CD1c-positive myeloid dendritic cell (primary cell): ENCODE results near the gene KIF25.

Experiments
- DNase-seq: peaks from one replicate; pipeline ENCODE4 v3.0.0-alpha.2; 2016; ENCODE audit errors: extremely low spot score

KIF25 gene

GRCh38 chr6:167997642-167998041, at the start of gene KIF25:
KIF25 (plus strand) TSS chr6:167997671; CDS start chr6:168029586, 31,915 bp downstream.
- no peak for DNase-seq

- DNase-seq, result no peak
Observed at GRCh38 chr6:167947716-167948115, 49.8 kb upstream of the KIF25 start.

GRCh38 chr6:167948716-167949115, 48.8 kb upstream of the KIF25 start:
- DNase-seq, result no peak

- no peak for DNase-seq
Observed at GRCh38 chr6:167949121-167949684, 48.3 kb upstream of the KIF25 start.

GRCh38 chr6:167951781-167952511, 45.5 kb upstream of the KIF25 start:
- no peak for DNase-seq

- DNase-seq, result no peak
Observed at GRCh38 chr6:167952512-167952859, 45.0 kb upstream of the KIF25 start.

GRCh38 chr6:167953551-167953950, 43.9 kb upstream of the KIF25 start:
- no peak for DNase-seq

GRCh38 chr6:167954151-167954550, 43.3 kb upstream of the KIF25 start:
- no peak for DNase-seq

GRCh38 chr6:167956491-167956890, 41.0 kb upstream of the KIF25 start:
- DNase-seq, result no peak

- no peak for DNase-seq
Observed at GRCh38 chr6:167956983-167957492, 40.4 kb upstream of the KIF25 start.

- DNase-seq, result no peak
Observed at GRCh38 chr6:167957626-167958025, 39.8 kb upstream of the KIF25 start.

GRCh38 chr6:167960579-167960978, 36.9 kb upstream of the KIF25 start:
- DNase-seq, result no peak

- no peak for DNase-seq
Observed at GRCh38 chr6:167962711-167963110, 34.8 kb upstream of the KIF25 start.

GRCh38 chr6:167963589-167964057, 33.8 kb upstream of the KIF25 start:
- DNase-seq, result no peak

- no peak for DNase-seq
Observed at GRCh38 chr6:167965592-167966539, 31.6 kb upstream of the KIF25 start.

GRCh38 chr6:167966540-167966905, 30.9 kb upstream of the KIF25 start:
- DNase-seq, result no peak

- no peak for DNase-seq
Observed at GRCh38 chr6:167968091-167968490, 29.4 kb upstream of the KIF25 start.

GRCh38 chr6:167970230-167970629, 27.2 kb upstream of the KIF25 start:
- DNase-seq, result no peak

GRCh38 chr6:167972193-167972592, 25.3 kb upstream of the KIF25 start:
- DNase-seq, result no peak

- no peak for DNase-seq
Observed at GRCh38 chr6:167973148-167973885, 24.2 kb upstream of the KIF25 start.

GRCh38 chr6:167974640-167975344, 22.7 kb upstream of the KIF25 start:
- no peak for DNase-seq
